H9 (cell line): ENCODE data around the gene ZBTB47. TPM values are rescaled to one million over a fixed set of nuclear protein-coding genes. Genes with fewer than 3 reads are reported as not detected.

Experiments
- DNase-seq: peaks from one replicate; pipeline ENCODE4 v3.0.0-alpha.2; 2017
- H2AFZ ChIP-seq: one replicate; pipeline ENCODE4 v1.6.1; 2013; ENCODE audit warnings: mild to moderate bottlenecking, low read length, control low read depth, moderate library complexity
- H2AK5ac ChIP-seq: 2 replicates; pipeline ENCODE4 v1.6.1; 2013; ENCODE audit warnings: low read length, control low read depth, mixed read lengths; ENCODE audit not compliant: insufficient read length
- H2BK120ac ChIP-seq: one replicate; pipeline ENCODE4 v1.6.1; 2013; ENCODE audit warnings: low read depth, mild to moderate bottlenecking, low read length, control low read depth, inconsistent platforms; ENCODE audit not compliant: poor library complexity, severe bottlenecking
- H2BK12ac ChIP-seq: 2 replicates; pipeline ENCODE4 v1.6.1; 2013; ENCODE audit warnings: low read length, control low read depth, mixed read lengths, low read depth; ENCODE audit not compliant: insufficient read length
- H2BK15ac ChIP-seq: 2 replicates; pipeline ENCODE4 v1.6.1; 2013; ENCODE audit warnings: low read depth, low read length, control low read depth
- H2BK20ac ChIP-seq: one replicate; pipeline ENCODE4 v1.6.1; 2013; ENCODE audit warnings: low read depth, mild to moderate bottlenecking, low read length, control low read depth, inconsistent platforms; ENCODE audit not compliant: poor library complexity, severe bottlenecking
- H2BK5ac ChIP-seq: 2 replicates; pipeline ENCODE4 v1.6.1; 2013; ENCODE audit warnings: low read length, control low read depth, mixed read lengths; ENCODE audit not compliant: insufficient read length
- H3K14ac ChIP-seq: 2 replicates; pipeline ENCODE4 v1.6.1; 2013; ENCODE audit warnings: low read length, control low read depth; ENCODE audit not compliant: insufficient read depth
- H3K18ac ChIP-seq: 2 replicates; pipeline ENCODE4 v1.6.1; 2013; ENCODE audit warnings: low read depth, mild to moderate bottlenecking, mixed read lengths, low read length, control low read depth; ENCODE audit not compliant: insufficient read length
- H3K23ac ChIP-seq: 2 replicates; pipeline ENCODE4 v1.6.1; 2013; ENCODE audit warnings: low read length, control low read depth, mixed read lengths, low read depth; ENCODE audit not compliant: insufficient read length
- H3K23me2 ChIP-seq: 2 replicates; pipeline ENCODE4 v1.6.1; 2013; ENCODE audit warnings: low read depth, mild to moderate bottlenecking, mixed read lengths, low read length, control low read depth; ENCODE audit not compliant: insufficient read length, poor library complexity, severe bottlenecking
- H3K27ac ChIP-seq: 2 replicates; pipeline ENCODE4 v1.5.1; 2013; ENCODE audit warnings: low read length, control low read depth, mixed read lengths, low read depth; ENCODE audit not compliant: insufficient read length
- H3K27me3 ChIP-seq: 2 replicates; pipeline ENCODE4 v1.6.1; 2013; ENCODE audit warnings: low read length, control low read depth, inconsistent platforms; ENCODE audit not compliant: insufficient read depth
- H3K4ac ChIP-seq: 2 replicates; pipeline ENCODE4 v1.6.1; 2013; ENCODE audit warnings: low read depth, mild to moderate bottlenecking, control low read depth, inconsistent platforms, low read length, moderate library complexity
- H3K4me1 ChIP-seq: 2 replicates; pipeline ENCODE4 v1.6.1; 2013; ENCODE audit warnings: low read length, control low read depth, inconsistent platforms; ENCODE audit not compliant: insufficient read depth
- H3K4me2 ChIP-seq: 2 replicates; pipeline ENCODE4 v1.6.1; 2013; ENCODE audit warnings: low read length, control low read depth, mixed read lengths; ENCODE audit not compliant: insufficient read length, insufficient read depth
- H3K56ac ChIP-seq: 2 replicates; pipeline ENCODE4 v1.6.1; 2013; ENCODE audit warnings: low read depth, mild to moderate bottlenecking, mixed read lengths, low read length, control low read depth; ENCODE audit not compliant: insufficient read length
- H3K79me1 ChIP-seq: 2 replicates; pipeline ENCODE4 v1.6.1; 2013; ENCODE audit warnings: low read depth, mild to moderate bottlenecking, moderate library complexity, low read length, control low read depth, inconsistent platforms; ENCODE audit not compliant: insufficient read depth, poor library complexity, severe bottlenecking
- H3K79me2 ChIP-seq: 2 replicates; pipeline ENCODE4 v1.6.1; 2013; ENCODE audit warnings: low read length, control low read depth, inconsistent platforms; ENCODE audit not compliant: insufficient read depth
- H3K9ac ChIP-seq: 2 replicates; pipeline ENCODE4 v1.6.1; 2013; ENCODE audit warnings: low read length, control low read depth, mixed read lengths; ENCODE audit not compliant: insufficient read length; ENCODE audit errors: extremely low read depth
- H3K9me3 ChIP-seq: one replicate; pipeline ENCODE4 v1.6.1; 2013; ENCODE audit warnings: low read depth, low read length, inconsistent platforms; ENCODE audit not compliant: control insufficient read depth
- H3T11ph ChIP-seq: one replicate; pipeline ENCODE4 v1.6.1; 2013; ENCODE audit warnings: mild to moderate bottlenecking, low read length, control low read depth, inconsistent platforms
- H4K20me1 ChIP-seq: one replicate; pipeline ENCODE4 v1.6.1; 2013; ENCODE audit not compliant: control insufficient read depth, insufficient read length, insufficient read depth
- H4K5ac ChIP-seq: 2 replicates; pipeline ENCODE4 v1.6.1; 2013; ENCODE audit warnings: low read depth, mild to moderate bottlenecking, mixed read lengths, low read length, control low read depth; ENCODE audit not compliant: insufficient read length
- H4K8ac ChIP-seq: replicated peaks from 2 replicates; pipeline ENCODE4 v1.6.1; 2013; ENCODE audit warnings: low read length, control low read depth, mixed read lengths, low read depth; ENCODE audit not compliant: insufficient read length
- H4K91ac ChIP-seq: 2 replicates; pipeline ENCODE4 v1.6.1; 2013; ENCODE audit warnings: low read depth, mild to moderate bottlenecking, moderate library complexity, mixed read lengths, low read length, control low read depth; ENCODE audit not compliant: insufficient read length
- H3K27ac Mint-ChIP-seq, 3 experiments: 2 replicates in 2 of 3; 3 replicates in 1 of 3; pipeline ENCODE4 v1.8.0; 2020 to 2021; ENCODE audit warnings: mixed read lengths in 3 of 3, mild to moderate bottlenecking in 1 of 3, moderate library complexity in 1 of 3
- H3K27me3 Mint-ChIP-seq: 2 replicates; pipeline ENCODE4 v1.8.0; 2021; ENCODE audit warnings: low read depth, mild to moderate bottlenecking, moderate library complexity, mixed read lengths
- H3K36me3 Mint-ChIP-seq, 3 experiments: 2 replicates in 2 of 3; 3 replicates in 1 of 3; pipeline ENCODE4 v1.8.0; 2020 to 2021; ENCODE audit warnings: low read depth in 3 of 3, mixed read lengths in 3 of 3; ENCODE audit not compliant: insufficient read depth in 1 of 3
- H3K4me1 Mint-ChIP-seq, 2 experiments: 2 replicates each; pipeline ENCODE4 v1.8.0; 2020; ENCODE audit warnings: mixed read lengths in 2 of 2
- H3K4me3 Mint-ChIP-seq, 2 experiments: 2 replicates in 1 of 2; 3 replicates in 1 of 2; pipeline ENCODE4 v1.8.0; 2020 to 2021; ENCODE audit warnings: mild to moderate bottlenecking in 2 of 2, mixed read lengths in 2 of 2, moderate library complexity in 1 of 2
- H3K9me3 Mint-ChIP-seq, 2 experiments: 2 replicates in 1 of 2; 3 replicates in 1 of 2; pipeline ENCODE4 v1.8.0; 2020; ENCODE audit warnings: mild to moderate bottlenecking in 2 of 2, mixed read lengths in 2 of 2, moderate library complexity in 1 of 2
- CTCF ChIP-seq: fragments of 200-600 bp; sonication (generic); conservative IDR thresholded peaks from 3 replicates; pipeline ENCODE4 v1.8.0; 2021; ENCODE audit warnings: antibody characterized with exemption, mild to moderate bottlenecking
- WGBS: extraction: QIAGEN DNeasy Blood & Tissue Kit; methylation state at CpG from one replicate; pipeline ENCODE4 v1.1.7; 2013; ENCODE audit warnings: missing lambda C conversion rate, low lambda C conversion rate, mixed read lengths; ENCODE audit not compliant: insufficient read length; ENCODE audit errors: extremely low coverage; 5-methylcytosine and 5-hydroxymethylcytosine counted together
- total RNA-seq: library from RNA; stranded (reverse); gene quantifications from 2 replicates; pipeline ENCODE4 v1.2.1, GENCODE V29; 2021

The ZBTB47 gene
- total RNA-seq, 1 experiment from 2014 or later: 3.6 TPM

GRCh38 chr3:42610976-42611375 is 42.5 kb upstream of the ZBTB47 start:
- Mint-ChIP-seq H3K4me3 (no peak overlapping the region), H3K27me3 (no peaks in the 10 kb centered on the region), H3K4me1 (peaks cover 6 to 13% of the 10 kb centered on the region in 2 experiments; a peak in 3 of 4 replicates), H3K9me3 (no peaks in the 10 kb centered on the region), H3K27ac (peak overlapping the region in 1 of 3 experiments; percentile 12; a peak in 1 of 7 replicates), H3K36me3 (peaks cover 5 to 35% (median 31%) of the 10 kb centered on the region in 3 experiments; a peak in 6 of 7 replicates)
- no peaks in the 10 kb centered on the region for H3K9me3 ChIP-seq
- H3K79me2 ChIP-seq: peaks cover 30% of the 10 kb centered on the region; the same call in 1 of the 2 replicates
- H4K5ac ChIP-seq: no peak overlapping the region
- H3K23ac ChIP-seq: no peak overlapping the region
- H3K14ac ChIP-seq: no peak overlapping the region
- no peak overlapping the region for H2BK5ac ChIP-seq
- no peak overlapping the region for H3K4ac ChIP-seq
- no peak overlapping the region for H2BK12ac ChIP-seq
- H2BK120ac ChIP-seq: no peak overlapping the region
- H3K9ac ChIP-seq: no peak overlapping the region
- no peaks in the 10 kb centered on the region for H3K23me2 ChIP-seq
- H3T11ph ChIP-seq: no peak overlapping the region
- H4K20me1 ChIP-seq: no peaks in the 10 kb centered on the region
- peaks cover 4% of the 10 kb centered on the region for H3K79me1 ChIP-seq
- WGBS: no CpG with 5 or more reads among the region's 1 CpG
- no peak overlapping the region for H2AFZ ChIP-seq
- H3K18ac ChIP-seq: no peak overlapping the region
- H2AK5ac ChIP-seq: no peak overlapping the region
- no peak overlapping the region for H2BK15ac ChIP-seq
- no peak overlapping the region for H3K4me2 ChIP-seq
- no peak overlapping the region for H4K91ac ChIP-seq
- H2BK20ac ChIP-seq: no peak overlapping the region
- no peak overlapping the region for H3K56ac ChIP-seq
- H4K8ac ChIP-seq: no peak overlapping the region
- TF ChIP-seq CTCF: no peak
- no peak for DNase-seq
- no peaks in the 10 kb centered on the region for H3K27me3 ChIP-seq
- H3K27ac ChIP-seq: no peak overlapping the region
- no peaks in the 10 kb centered on the region for H3K4me1 ChIP-seq
